AG09309 (cell line): Measurements from ENCODE around the gene GSTP1.

Experiments used
- DNase-seq: peaks from one replicate; pipeline ENCODE4 v3.0.0-alpha.2; 2010; ENCODE audit warnings: low read depth
- H3K4me3 ChIP-seq: 2 replicates; pipeline ENCODE4 v1.5.1; 2011; ENCODE audit warnings: mild to moderate bottlenecking, low read depth, low read length, moderate library complexity; ENCODE audit not compliant: control insufficient read depth
- CTCF ChIP-seq: IDR thresholded peaks from 2 replicates; pipeline ENCODE4 v1.5.1; 2011; ENCODE audit warnings: mild to moderate bottlenecking, low read depth, low read length, inconsistent platforms; ENCODE audit not compliant: insufficient read depth, control insufficient read depth; ENCODE audit errors: missing control alignments

Gene GSTP1

GRCh38 chr11:67564230-67564629, 19.4 kb upstream of the GSTP1 start:
- DNase-seq = no peak
- H3K4me3 ChIP-seq = no peak overlapping the region
- TF ChIP-seq CTCF = no peak

- no peak for TF ChIP-seq CTCF
- DNase-seq = no peak
- no peak overlapping the region for H3K4me3 ChIP-seq
Observed at GRCh38 chr11:67571443-67571842, 12.2 kb upstream of the GSTP1 start.

GRCh38 chr11:67572305-67572704, 11.3 kb upstream of the GSTP1 start:
- no peak for TF ChIP-seq CTCF
- no peak overlapping the region for H3K4me3 ChIP-seq
- no peak for DNase-seq

- peak; percentile 80 for TF ChIP-seq CTCF
- peak; percentile 16 for DNase-seq
- no peak overlapping the region for H3K4me3 ChIP-seq
Observed at GRCh38 chr11:67572747-67573419, 10.7 kb upstream of the GSTP1 start.

GRCh38 chr11:67574938-67575337, 8.7 kb upstream of the GSTP1 start:
- no peak for DNase-seq
- H3K4me3 ChIP-seq = no peak overlapping the region
- no peak for TF ChIP-seq CTCF

DNA sequence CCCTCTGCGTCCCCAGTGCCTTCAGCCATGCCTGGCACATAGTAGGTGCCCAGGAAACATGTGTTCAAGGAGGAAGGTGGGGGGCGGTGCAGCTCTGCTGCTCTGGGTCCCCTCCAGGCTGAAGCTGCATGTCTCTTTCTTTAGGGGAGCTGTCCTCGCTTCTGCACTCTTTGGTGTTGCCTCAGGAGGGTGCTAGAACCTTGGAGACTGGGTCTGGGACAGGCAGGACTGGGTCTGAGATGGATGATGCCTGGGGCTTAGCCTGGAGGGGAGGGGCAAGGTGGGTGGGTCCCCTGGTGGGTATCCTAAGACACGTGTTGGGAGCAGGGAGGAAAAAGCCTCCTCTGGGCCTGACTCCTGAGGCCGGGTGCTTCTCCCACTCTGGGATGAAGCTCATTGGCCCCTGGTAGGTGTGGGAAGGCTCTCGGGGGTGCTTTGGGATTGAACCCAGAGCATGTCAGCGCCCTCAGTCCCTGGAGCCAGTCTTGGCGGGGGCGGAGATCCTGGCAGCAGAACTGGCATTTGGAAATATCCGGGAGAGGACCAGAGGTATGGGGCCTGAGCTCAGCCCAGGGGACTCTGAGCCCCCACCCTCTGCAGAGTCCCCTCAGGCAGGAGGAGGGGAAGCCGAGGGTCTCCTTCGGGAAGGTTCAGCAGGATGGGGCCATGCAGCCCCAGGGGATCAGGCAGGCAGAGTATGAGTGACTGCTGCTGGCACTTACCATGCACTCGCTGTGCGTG, 6.7 kb upstream of the GSTP1 start:
- no peak for DNase-seq

More for the DNA sequence above, 6.7 kb upstream of the GSTP1 start:
- TF ChIP-seq CTCF = no peak
- H3K4me3 ChIP-seq = no peak overlapping the region
